ENCODE measurements around the gene MPZL2. TPM values are rescaled to one million over a fixed set of nuclear protein-coding genes. Genes with fewer than 3 reads are reported as not detected.

MPZL2 gene
- total and polyA plus RNA-seq, 2 experiments from 2014 or later, result 2.6 to 4.2 TPM

DNA sequence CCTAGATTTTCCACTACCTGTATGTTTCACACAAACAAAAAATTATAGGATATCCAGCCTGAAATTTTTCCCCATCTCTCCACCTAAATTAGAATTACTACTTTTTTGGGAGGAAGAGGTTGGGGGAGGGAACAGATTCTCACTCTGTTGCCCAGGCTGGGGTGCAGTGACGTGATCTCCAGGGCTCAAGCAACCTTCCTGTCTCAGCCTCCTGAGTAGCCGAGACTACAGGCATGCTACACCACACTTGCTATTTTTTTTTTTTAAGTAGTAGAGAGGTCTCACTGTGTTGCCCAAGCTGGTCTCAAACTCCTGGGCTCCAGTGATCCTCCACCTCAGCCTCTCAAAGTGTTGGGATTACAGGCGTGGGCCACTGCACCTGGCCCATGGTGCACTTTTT is 48.8 kb downstream of the MPZL2 start (continued):
- TF ChIP-seq, protein P1, sequence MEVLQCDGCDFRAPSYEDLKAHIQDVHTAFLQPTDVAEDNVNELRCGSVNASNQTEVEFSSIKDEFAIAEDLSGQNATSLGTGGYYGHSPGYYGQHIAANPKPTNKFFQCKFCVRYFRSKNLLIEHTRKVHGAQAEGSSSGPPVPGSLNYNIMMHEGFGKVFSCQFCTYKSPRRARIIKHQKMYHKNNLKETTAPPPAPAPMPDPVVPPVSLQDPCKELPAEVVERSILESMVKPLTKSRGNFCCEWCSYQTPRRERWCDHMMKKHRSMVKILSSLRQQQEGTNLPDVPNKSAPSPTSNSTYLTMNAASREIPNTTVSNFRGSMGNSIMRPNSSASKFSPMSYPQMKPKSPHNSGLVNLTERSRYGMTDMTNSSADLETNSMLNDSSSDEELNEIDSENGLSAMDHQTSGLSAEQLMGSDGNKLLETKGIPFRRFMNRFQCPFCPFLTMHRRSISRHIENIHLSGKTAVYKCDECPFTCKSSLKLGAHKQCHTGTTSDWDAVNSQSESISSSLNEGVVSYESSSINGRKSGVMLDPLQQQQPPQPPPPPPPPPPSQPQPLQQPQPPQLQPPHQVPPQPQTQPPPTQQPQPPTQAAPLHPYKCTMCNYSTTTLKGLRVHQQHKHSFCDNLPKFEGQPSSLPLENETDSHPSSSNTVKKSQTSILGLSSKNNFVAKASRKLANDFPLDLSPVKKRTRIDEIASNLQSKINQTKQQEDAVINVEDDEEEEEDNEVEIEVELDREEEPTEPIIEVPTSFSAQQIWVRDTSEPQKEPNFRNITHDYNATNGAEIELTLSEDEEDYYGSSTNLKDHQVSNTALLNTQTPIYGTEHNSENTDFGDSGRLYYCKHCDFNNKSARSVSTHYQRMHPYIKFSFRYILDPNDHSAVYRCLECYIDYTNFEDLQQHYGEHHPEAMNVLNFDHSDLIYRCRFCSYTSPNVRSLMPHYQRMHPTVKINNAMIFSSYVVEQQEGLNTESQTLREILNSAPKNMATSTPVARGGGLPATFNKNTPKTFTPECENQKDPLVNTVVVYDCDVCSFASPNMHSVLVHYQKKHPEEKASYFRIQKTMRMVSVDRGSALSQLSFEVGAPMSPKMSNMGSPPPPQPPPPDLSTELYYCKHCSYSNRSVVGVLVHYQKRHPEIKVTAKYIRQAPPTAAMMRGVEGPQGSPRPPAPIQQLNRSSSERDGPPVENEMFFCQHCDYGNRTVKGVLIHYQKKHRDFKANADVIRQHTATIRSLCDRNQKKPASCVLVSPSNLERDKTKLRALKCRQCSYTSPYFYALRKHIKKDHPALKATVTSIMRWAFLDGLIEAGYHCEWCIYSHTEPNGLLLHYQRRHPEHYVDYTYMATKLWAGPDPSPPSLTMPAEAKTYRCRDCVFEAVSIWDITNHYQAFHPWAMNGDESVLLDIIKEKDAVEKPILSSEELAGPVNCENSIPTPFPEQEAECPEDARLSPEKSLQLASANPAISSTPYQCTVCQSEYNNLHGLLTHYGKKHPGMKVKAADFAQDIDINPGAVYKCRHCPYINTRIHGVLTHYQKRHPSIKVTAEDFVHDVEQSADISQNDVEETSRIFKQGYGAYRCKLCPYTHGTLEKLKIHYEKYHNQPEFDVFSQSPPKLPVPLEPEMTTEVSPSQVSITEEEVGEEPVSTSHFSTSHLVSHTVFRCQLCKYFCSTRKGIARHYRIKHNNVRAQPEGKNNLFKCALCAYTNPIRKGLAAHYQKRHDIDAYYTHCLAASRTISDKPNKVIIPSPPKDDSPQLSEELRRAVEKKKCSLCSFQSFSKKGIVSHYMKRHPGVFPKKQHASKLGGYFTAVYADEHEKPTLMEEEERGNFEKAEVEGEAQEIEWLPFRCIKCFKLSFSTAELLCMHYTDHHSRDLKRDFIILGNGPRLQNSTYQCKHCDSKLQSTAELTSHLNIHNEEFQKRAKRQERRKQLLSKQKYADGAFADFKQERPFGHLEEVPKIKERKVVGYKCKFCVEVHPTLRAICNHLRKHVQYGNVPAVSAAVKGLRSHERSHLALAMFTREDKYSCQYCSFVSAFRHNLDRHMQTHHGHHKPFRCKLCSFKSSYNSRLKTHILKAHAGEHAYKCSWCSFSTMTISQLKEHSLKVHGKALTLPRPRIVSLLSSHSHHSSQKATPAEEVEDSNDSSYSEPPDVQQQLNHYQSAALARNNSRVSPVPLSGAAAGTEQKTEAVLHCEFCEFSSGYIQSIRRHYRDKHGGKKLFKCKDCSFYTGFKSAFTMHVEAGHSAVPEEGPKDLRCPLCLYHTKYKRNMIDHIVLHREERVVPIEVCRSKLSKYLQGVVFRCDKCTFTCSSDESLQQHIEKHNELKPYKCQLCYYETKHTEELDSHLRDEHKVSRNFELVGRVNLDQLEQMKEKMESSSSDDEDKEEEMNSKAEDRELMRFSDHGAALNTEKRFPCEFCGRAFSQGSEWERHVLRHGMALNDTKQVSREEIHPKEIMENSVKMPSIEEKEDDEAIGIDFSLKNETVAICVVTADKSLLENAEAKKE (CRISPR knock-in tag; IDR thresholded peaks at IDR 0.05), result no peak
- TF ChIP-seq CREB1 (CRISPR knock-in tag; IDR thresholded peaks at IDR 0.05; ENCODE audit: low read depth), result no peak
- no peak for TF ChIP-seq EZH2phosphoT487 (IDR thresholded peaks at IDR 0.05; ENCODE audit: unreplicated experiment)
- TF ChIP-seq, protein P2, sequence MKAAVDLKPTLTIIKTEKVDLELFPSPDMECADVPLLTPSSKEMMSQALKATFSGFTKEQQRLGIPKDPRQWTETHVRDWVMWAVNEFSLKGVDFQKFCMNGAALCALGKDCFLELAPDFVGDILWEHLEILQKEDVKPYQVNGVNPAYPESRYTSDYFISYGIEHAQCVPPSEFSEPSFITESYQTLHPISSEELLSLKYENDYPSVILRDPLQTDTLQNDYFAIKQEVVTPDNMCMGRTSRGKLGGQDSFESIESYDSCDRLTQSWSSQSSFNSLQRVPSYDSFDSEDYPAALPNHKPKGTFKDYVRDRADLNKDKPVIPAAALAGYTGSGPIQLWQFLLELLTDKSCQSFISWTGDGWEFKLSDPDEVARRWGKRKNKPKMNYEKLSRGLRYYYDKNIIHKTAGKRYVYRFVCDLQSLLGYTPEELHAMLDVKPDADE (IDR thresholded peaks at IDR 0.05), result no peak
- no peak for TF ChIP-seq STAT1 (IDR thresholded peaks at IDR 0.05; ENCODE audit: unreplicated experiment)
- no peak for TF ChIP-seq JUNB (IDR thresholded peaks at IDR 0.05; ENCODE audit: unreplicated experiment)

DNA sequence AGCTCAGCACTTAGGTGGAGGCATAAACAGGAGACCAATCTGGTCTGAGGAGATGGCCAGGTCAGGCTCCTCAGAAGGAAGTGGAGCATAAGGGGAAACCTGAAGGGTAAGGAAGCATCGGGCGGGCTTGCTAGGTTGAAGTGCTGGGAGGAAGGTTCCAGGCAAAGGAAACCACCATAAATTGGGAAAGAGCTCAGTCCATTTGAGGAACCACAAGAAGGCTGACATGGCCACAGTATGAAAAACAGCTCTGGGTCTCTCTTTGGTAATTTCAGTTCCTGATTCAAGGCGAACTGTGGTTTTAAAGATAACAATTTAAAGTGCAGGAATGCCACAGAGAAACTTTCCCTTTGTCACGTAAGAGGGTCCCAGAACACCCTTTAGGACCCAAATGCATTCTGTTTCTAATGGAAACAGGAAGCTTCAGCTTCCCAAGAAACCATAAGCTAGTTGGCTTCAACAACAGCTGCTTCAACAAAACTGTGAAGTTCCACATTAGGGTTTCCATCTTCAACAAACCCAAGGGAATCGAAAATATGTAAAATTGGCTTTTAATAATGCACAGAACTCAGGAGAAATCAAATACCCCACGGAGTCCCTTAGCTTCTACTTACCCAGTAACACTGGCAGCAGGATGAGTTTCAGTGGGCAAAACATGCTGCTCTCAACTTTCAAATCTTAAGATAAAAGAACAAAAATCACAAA is 49.7 kb downstream of the MPZL2 start:
- Histone ChIP-seq H4K20me1 (replicated peaks; ENCODE audit: insufficient read depth) (no peaks in the 10 kb centered on the region), H3K36me3 (ENCODE audit: insufficient read depth) (no peaks in the 10 kb centered on the region), H3K4me1 (ENCODE audit: insufficient read depth) (peaks cover 48% of the 10 kb centered on the region), H3K79me2 (replicated peaks; ENCODE audit: insufficient read depth) (no peaks in the 10 kb centered on the region), H3K27ac (ENCODE audit: low read depth) (no peak overlapping the region; the same call in 1 of the 2 replicates), H3F3A (replicated peaks; ENCODE audit: low read depth) (no peaks in the 10 kb centered on the region), H3K27me3 (ENCODE audit: insufficient read depth) (no peaks in the 10 kb centered on the region), H2AFZ (peak overlapping the region; percentile 87; the same call in 1 of the 2 replicates), H3K4me3 (no peak overlapping the region), H3K9me2 (ENCODE audit: insufficient read depth) (peaks cover 4% of the 10 kb centered on the region; the same call in 1 of the 2 replicates), H3K4me2 (no peak overlapping the region)
- no peaks in the 10 kb centered on the region for H3K9me3 Mint-ChIP-seq
- DNase-seq (ENCODE audit: low spot score) (no peak), ATAC-seq (no peak)
- peaks cover 12% of the 10 kb centered on the region for H3K27me3 Mint-ChIP-seq (ENCODE audit: insufficient read depth, low read depth, poor library complexity)
- no peak overlapping the region for H3K4me3 Mint-ChIP-seq
- H3K4me1 Mint-ChIP-seq, result peaks cover 47% of the 10 kb centered on the region
- no peaks in the 10 kb centered on the region for H3K36me3 Mint-ChIP-seq (ENCODE audit: low read depth)
- no peak overlapping the region; the same call in 1 of the 2 replicates for H3K27ac Mint-ChIP-seq
- TF ChIP-seq, protein P1 (CRISPR knock-in tag; IDR thresholded peaks at IDR 0.05), result no peak
